Embryonic facial prominence (tissue), 1 donor: ENCODE results near the gene LIPC.

Source experiments
- DNase-seq: peaks from one replicate; pipeline ENCODE4 v3.0.0-alpha.2; 2016; ENCODE audit errors: extremely low spot score

LIPC gene

GRCh38 chr15:58431221-58432149 is at the start of gene LIPC:
Gene LIPC (plus strand): TSS chr15:58431991. CDS start chr15:58432033, 42 bp downstream.
- DNase-seq: no peak

- DNase-seq: no peak
Observed at GRCh38 chr15:58383876-58384275, 47.9 kb upstream of the LIPC start.

GRCh38 chr15:58384667-58385066 is 47.1 kb upstream of the LIPC start:
- no peak for DNase-seq

- DNase-seq: no peak
Observed at GRCh38 chr15:58386081-58386480, 45.7 kb upstream of the LIPC start.

GRCh38 chr15:58386641-58387040 is 45.1 kb upstream of the LIPC start:
- DNase-seq: no peak

GRCh38 chr15:58387130-58387529 is 44.7 kb upstream of the LIPC start:
- no peak for DNase-seq

- no peak for DNase-seq
Observed at GRCh38 chr15:58388211-58388610, 43.6 kb upstream of the LIPC start.

- DNase-seq: no peak
Observed at GRCh38 chr15:58390118-58390517, 41.7 kb upstream of the LIPC start.

GRCh38 chr15:58390655-58391054 is 41.1 kb upstream of the LIPC start:
- DNase-seq: no peak

GRCh38 chr15:58391088-58391487 is 40.7 kb upstream of the LIPC start:
- DNase-seq: no peak

GRCh38 chr15:58392141-58392540 is 39.6 kb upstream of the LIPC start:
- DNase-seq: no peak

- no peak for DNase-seq
Observed at GRCh38 chr15:58392611-58393161, 39.1 kb upstream of the LIPC start.

GRCh38 chr15:58393241-58393662 is 38.5 kb upstream of the LIPC start:
- DNase-seq: no peak

GRCh38 chr15:58396181-58396580 is 35.6 kb upstream of the LIPC start:
- no peak for DNase-seq

GRCh38 chr15:58398071-58398470 is 33.7 kb upstream of the LIPC start:
- no peak for DNase-seq

- no peak for DNase-seq
Observed at GRCh38 chr15:58398643-58399042, 33.1 kb upstream of the LIPC start.

- DNase-seq: no peak
Observed at GRCh38 chr15:58399739-58400138, 32.1 kb upstream of the LIPC start.

GRCh38 chr15:58401276-58401675 is 30.5 kb upstream of the LIPC start:
- DNase-seq: no peak

GRCh38 chr15:58401991-58402649 is 29.7 kb upstream of the LIPC start:
- no peak for DNase-seq

- no peak for DNase-seq
Observed at GRCh38 chr15:58403581-58403980, 28.2 kb upstream of the LIPC start.

- DNase-seq: no peak
Observed at GRCh38 chr15:58404020-58404419, 27.8 kb upstream of the LIPC start.

GRCh38 chr15:58404722-58405121 is 27.1 kb upstream of the LIPC start:
- no peak for DNase-seq

- DNase-seq: no peak
Observed at GRCh38 chr15:58405865-58406264, 25.9 kb upstream of the LIPC start.
